Keratinocyte (primary cell): ENCODE measurements around the gene SMC5.

Experiments
- CTCF ChIP-seq, 3 experiments: IDR thresholded peaks in 1 of 3; conservative IDR thresholded peaks in 1 of 3; optimal IDR thresholded peaks in 1 of 3; 2 replicates in 2 of 3; 3 replicates in 1 of 3; pipeline versions ENCODE3 to v1.5.1; 2011; ENCODE audit warnings: low read length in 3 of 3, mild to moderate bottlenecking in 3 of 3, moderate library complexity in 2 of 3, control low read depth in 1 of 3, inconsistent platforms in 1 of 3; ENCODE audit not compliant: insufficient read depth in 2 of 3; ENCODE audit errors: extremely low read depth in 1 of 3
- EZH2 ChIP-seq: IDR thresholded peaks from one replicate; pipeline ENCODE4 v1.6.1; 2012; ENCODE audit warnings: inconsistent platforms, mild to moderate bottlenecking, low read length, moderate library complexity

- TF ChIP-seq CTCF (optimal IDR thresholded peaks at IDR 0.05 in 1 of 3, IDR thresholded peaks at IDR 0.05 in 1 of 3, conservative IDR thresholded peaks at IDR 0.05 in 1 of 3; ENCODE audit: extremely low read depth in 1 of 3, insufficient read depth in 2 of 3, low read length in 3 of 3) = no peak
- no peak for TF ChIP-seq EZH2
Measured at GRCh38 chr9:70255486-70255885, 3.3 kb upstream of the SMC5 start.
